Stimulated activated CD8-positive, alpha-beta memory T cell treated with anti-CD3 and anti-CD28 coated beads, Interleukin-12 subunit alpha, Interleukin-12 subunit beta, amount 100 ng/mL, for 1 hour (primary cell): ENCODE data around the gene RAP1GAP.
"Not testable (repeated sequence)": the region's sequence is repeated elsewhere in the genome, so short reads cannot be mapped to it uniquely, and the experiment has no call there.

Source experiments
- DNase-seq: peaks from one replicate; pipeline ENCODE4 v3.0.0-alpha.2; 2020; ENCODE audit warnings: low read depth

Gene RAP1GAP

GRCh38 chr1:21644348-21644747, 24.8 kb downstream of the RAP1GAP start:
- no peak for DNase-seq

GRCh38 chr1:21643624-21644023, 25.5 kb downstream of the RAP1GAP start:
- DNase-seq, result no peak

- DNase-seq, result no peak
Observed at GRCh38 chr1:21641967-21642739, 27.0 kb downstream of the RAP1GAP start.

GRCh38 chr1:21641537-21641936, 27.6 kb downstream of the RAP1GAP start:
- DNase-seq, result no peak

- no peak for DNase-seq
Observed at GRCh38 chr1:21641076-21641475, 28.1 kb downstream of the RAP1GAP start.

- no peak for DNase-seq
Observed at GRCh38 chr1:21640653-21641052, 28.5 kb downstream of the RAP1GAP start.

GRCh38 chr1:21639594-21640041, 29.5 kb downstream of the RAP1GAP start:
- no peak for DNase-seq

- DNase-seq, result no peak
Observed at GRCh38 chr1:21638531-21639341, 30.4 kb downstream of the RAP1GAP start.

- DNase-seq, result no peak
Observed at GRCh38 chr1:21637514-21637913, 31.6 kb downstream of the RAP1GAP start.

- DNase-seq, result no peak
Observed at GRCh38 chr1:21636029-21636428, 33.1 kb downstream of the RAP1GAP start.

- no peak for DNase-seq
Observed at GRCh38 chr1:21634806-21635535, 34.2 kb downstream of the RAP1GAP start.

GRCh38 chr1:21633992-21634805, 35.0 kb downstream of the RAP1GAP start:
- no peak for DNase-seq

GRCh38 chr1:21633141-21633755, 35.9 kb downstream of the RAP1GAP start:
- DNase-seq, result no peak

GRCh38 chr1:21631944-21632887, 36.9 kb downstream of the RAP1GAP start:
- DNase-seq, result no peak

GRCh38 chr1:21631590-21631943, 37.6 kb downstream of the RAP1GAP start:
- DNase-seq, result not testable (repeated sequence)

- DNase-seq, result no peak
Observed at GRCh38 chr1:21630571-21631343, 38.4 kb downstream of the RAP1GAP start.

- DNase-seq, result no peak
Observed at GRCh38 chr1:21629971-21630370, 39.2 kb downstream of the RAP1GAP start.

- DNase-seq, result no peak
Observed at GRCh38 chr1:21628798-21629393, 40.3 kb downstream of the RAP1GAP start.

GRCh38 chr1:21626921-21627339, 42.2 kb downstream of the RAP1GAP start:
- DNase-seq, result no peak
